ENCODE results near the gene PIEZO2.

PIEZO2 gene

GRCh38 chr18:10995550-10995949, 153.8 kb downstream of the PIEZO2 start:
- in situ Hi-C loops (cut with HindIII; ENCODE audit: low sequenced_read_pairs): no loop called here

GRCh38 chr18:10989486-10989885, 159.9 kb downstream of the PIEZO2 start:
- in situ Hi-C loops (cut with HindIII; ENCODE audit: low sequenced_read_pairs): no loop called here

- in situ Hi-C loops (cut with HindIII; ENCODE audit: low sequenced_read_pairs): no loop called here
Observed at GRCh38 chr18:10985689-10986088, 163.7 kb downstream of the PIEZO2 start.

- in situ Hi-C loops (cut with HindIII; ENCODE audit: low sequenced_read_pairs): no loop called here
Observed at GRCh38 chr18:10979411-10979810, 170.0 kb downstream of the PIEZO2 start.

GRCh38 chr18:10977042-10977441, 172.3 kb downstream of the PIEZO2 start:
- in situ Hi-C loops (cut with HindIII; ENCODE audit: low sequenced_read_pairs): no loop called here

GRCh38 chr18:10973567-10974203, 175.7 kb downstream of the PIEZO2 start:
- in situ Hi-C loops (cut with HindIII; ENCODE audit: low sequenced_read_pairs): no loop called here

- in situ Hi-C loops (cut with HindIII; ENCODE audit: low sequenced_read_pairs): no loop called here
Observed at GRCh38 chr18:10971717-10972116, 177.7 kb downstream of the PIEZO2 start.

GRCh38 chr18:10965119-10965518, 184.2 kb downstream of the PIEZO2 start:
- in situ Hi-C loops (cut with HindIII; ENCODE audit: low sequenced_read_pairs): no loop called here

- in situ Hi-C loops (cut with HindIII; ENCODE audit: low sequenced_read_pairs): no loop called here
Observed at GRCh38 chr18:10953672-10954071, 195.7 kb downstream of the PIEZO2 start.

- in situ Hi-C loops (cut with HindIII; ENCODE audit: low sequenced_read_pairs): no loop called here
Observed at GRCh38 chr18:10951631-10952544, 197.5 kb downstream of the PIEZO2 start.

- in situ Hi-C loops (cut with HindIII; ENCODE audit: low sequenced_read_pairs): no loop called here
Observed at GRCh38 chr18:10950876-10951630, 198.3 kb downstream of the PIEZO2 start.

- in situ Hi-C loops (cut with HindIII; ENCODE audit: low sequenced_read_pairs): no loop called here
Observed at GRCh38 chr18:10950080-10950875, 199.1 kb downstream of the PIEZO2 start.

GRCh38 chr18:10949655-10950054, 199.7 kb downstream of the PIEZO2 start:
- in situ Hi-C loops (cut with HindIII; ENCODE audit: low sequenced_read_pairs): no loop called here

- in situ Hi-C loops (cut with HindIII; ENCODE audit: low sequenced_read_pairs): no loop called here
Observed at GRCh38 chr18:10948421-10948820, 200.9 kb downstream of the PIEZO2 start.

GRCh38 chr18:10946058-10946457, 203.3 kb downstream of the PIEZO2 start:
- in situ Hi-C loops (cut with HindIII; ENCODE audit: low sequenced_read_pairs): no loop called here

GRCh38 chr18:10942998-10943397, 206.4 kb downstream of the PIEZO2 start:
- in situ Hi-C loops (cut with HindIII; ENCODE audit: low sequenced_read_pairs): no loop called here

GRCh38 chr18:10939822-10940221, 209.5 kb downstream of the PIEZO2 start:
- in situ Hi-C loops (cut with HindIII; ENCODE audit: low sequenced_read_pairs): no loop called here

- in situ Hi-C loops (cut with HindIII; ENCODE audit: low sequenced_read_pairs): no loop called here
Observed at GRCh38 chr18:10937743-10938640, 211.4 kb downstream of the PIEZO2 start.

GRCh38 chr18:10936176-10937053, 213.0 kb downstream of the PIEZO2 start:
- in situ Hi-C loops (cut with HindIII; ENCODE audit: low sequenced_read_pairs): no loop called here
